Measurements from ENCODE around the gene ZBTB16.

- TF ChIP-seq POLR2AphosphoS5 (IDR thresholded peaks at IDR 0.05) (no peak), CTCF (IDR thresholded peaks at IDR 0.05) (no peak)
These were observed 13.7 kb downstream of the ZBTB16 start for GRCh38 chr11:114073007-114073827.

All from sigmoid colon (tissue), 4 donors.